HL-60 (cell line): Measurements from ENCODE around the gene PTPRQ.

Source experiments
- CTCF ChIP-seq: IDR thresholded peaks from one replicate; pipeline ENCODE4 v1.5.1; 2011; ENCODE audit warnings: low read length, control low read depth, inconsistent platforms; ENCODE audit not compliant: insufficient read depth
- REST ChIP-seq: IDR thresholded peaks from 2 replicates; pipeline ENCODE4 v1.6.1; 2012; ENCODE audit warnings: low read depth; ENCODE audit not compliant: insufficient replicate concordance

DNA sequence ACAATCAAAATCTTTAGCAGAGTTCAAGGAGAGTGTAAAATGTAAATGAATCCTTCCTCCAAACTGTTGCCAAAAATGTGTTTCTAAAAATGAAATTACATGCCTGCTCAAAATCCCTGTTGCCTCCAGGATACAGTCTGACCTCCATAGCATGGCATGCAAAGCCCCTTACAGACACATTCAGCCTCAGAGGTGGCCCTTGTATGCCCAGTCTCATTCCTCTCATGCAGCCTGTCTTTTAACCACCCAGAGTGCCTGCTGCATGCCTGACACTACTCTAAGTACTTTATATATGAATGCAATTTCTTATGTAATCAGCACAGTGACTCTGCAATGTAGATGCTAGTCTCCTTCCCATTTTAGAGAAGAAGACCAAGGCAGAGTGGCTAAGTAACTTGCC, 24.4 kb upstream of the PTPRQ start:
- TF ChIP-seq CTCF (no peak), REST (no peak)
